ENCODE measurements around the gene KCTD2.

The KCTD2 gene

GRCh38 chr17:75064040-75064439, 17.0 kb downstream of the KCTD2 start:
- no peak for DNase-seq (ENCODE audit: low spot score)
- in situ Hi-C loops (cut with MboI; ENCODE audit: low sequenced_read_pairs, unreplicated experiment): no loop called here
- no peak for TF ChIP-seq CTCF (IDR thresholded peaks at IDR 0.05; ENCODE audit: borderline replicate concordance, control extremely low read depth, extremely low read depth, insufficient read depth, missing control alignments)

GRCh38 chr17:75064460-75064859, 17.4 kb downstream of the KCTD2 start:
- TF ChIP-seq CTCF (IDR thresholded peaks at IDR 0.05; ENCODE audit: borderline replicate concordance, control extremely low read depth, extremely low read depth, insufficient read depth, missing control alignments): no peak
- no peak for DNase-seq (ENCODE audit: low spot score)
- in situ Hi-C loops (cut with MboI; ENCODE audit: low sequenced_read_pairs, unreplicated experiment): no loop called here

GRCh38 chr17:75064867-75065561, 18.0 kb downstream of the KCTD2 start:
- no peak for TF ChIP-seq CTCF (IDR thresholded peaks at IDR 0.05; ENCODE audit: borderline replicate concordance, control extremely low read depth, extremely low read depth, insufficient read depth, missing control alignments)
- in situ Hi-C loops (cut with MboI; ENCODE audit: low sequenced_read_pairs, unreplicated experiment): no loop called here

GRCh38 chr17:75065562-75066151, 18.6 kb downstream of the KCTD2 start:
- peak; percentile 81 for DNase-seq (ENCODE audit: low spot score)
- in situ Hi-C loops (cut with MboI; ENCODE audit: low sequenced_read_pairs, unreplicated experiment): no loop called here
- TF ChIP-seq CTCF (IDR thresholded peaks at IDR 0.05; ENCODE audit: borderline replicate concordance, control extremely low read depth, extremely low read depth, insufficient read depth, missing control alignments): no peak

More at GRCh38 chr17:75064867-75065561, 18.0 kb downstream of the KCTD2 start:
- peak; percentile 27 for DNase-seq (ENCODE audit: low spot score)

- DNase-seq (ENCODE audit: low spot score): no peak
- TF ChIP-seq CTCF (IDR thresholded peaks at IDR 0.05; ENCODE audit: borderline replicate concordance, control extremely low read depth, extremely low read depth, insufficient read depth, missing control alignments): no peak
- in situ Hi-C loops (cut with MboI; ENCODE audit: low sequenced_read_pairs, unreplicated experiment): no loop called here
Observed at GRCh38 chr17:75067856-75068255, 20.8 kb downstream of the KCTD2 start.

- no peak for DNase-seq (ENCODE audit: low spot score)
- TF ChIP-seq CTCF (IDR thresholded peaks at IDR 0.05; ENCODE audit: borderline replicate concordance, control extremely low read depth, extremely low read depth, insufficient read depth, missing control alignments): no peak
- in situ Hi-C loops (cut with MboI; ENCODE audit: low sequenced_read_pairs, unreplicated experiment): no loop called here
Observed at GRCh38 chr17:75068750-75069149, 21.7 kb downstream of the KCTD2 start.
